Endothelial cell of umbilical vein (primary cell): Measurements from ENCODE around the gene EEFSEC. TPM values are rescaled to one million over a fixed set of nuclear protein-coding genes. Genes with fewer than 3 reads are reported as not detected.

ENCODE experiments used
- BruUV-seq: library from RNA; stranded (reverse); fragments of 400-500 nt; replicated peaks from 2 replicates; lab custom pipeline; 2021; lab: Mats Ljungman, UMichigan
- CTCF ChIA-PET: fragments of 300-600, 350-600 bp; sonication (Branson Sonifier 250); formaldehyde crosslinking; loops from one replicate; lab custom pipeline; 2021; ENCODE audit warnings: antibody characterized with exemption, inconsistent platforms; lab: Charles Lee
- POLR2A ChIA-PET: fragments of 300-600, 350-600 bp; sonication (Branson Sonifier 250); formaldehyde crosslinking; loops from one replicate; lab custom pipeline; 2021; ENCODE audit warnings: antibody characterized with exemption, inconsistent platforms; lab: Charles Lee
- DNase-seq: peaks from one replicate; pipeline ENCODE4 v3.0.0-alpha.2; 2011; ENCODE audit warnings: low read depth, low spot score
- FAIRE-seq: peaks from 2 replicates; lab custom pipeline; 2011; peaks lifted over from hg19 to GRCh38; lab: Jason Lieb, UNC
- H2AFZ ChIP-seq: 2 replicates; pipeline ENCODE4 v1.6.0; 2012; ENCODE audit warnings: low read depth, low read length, control low read depth, inconsistent platforms
- H3K27ac ChIP-seq: 2 replicates; pipeline ENCODE4 v1.5.1; 2011; ENCODE audit warnings: low read depth, mild to moderate bottlenecking, control low read depth, low read length, moderate library complexity; ENCODE audit not compliant: insufficient read depth
- H3K27me3 ChIP-seq, 2 experiments: 2 replicates each; pipeline versions ENCODE4 v1.6.0 to v1.6.1; 2011; ENCODE audit warnings: low read length in 2 of 2, mixed read lengths in 1 of 2; ENCODE audit not compliant: control insufficient read depth in 2 of 2, insufficient read depth in 2 of 2
- H3K36me3 ChIP-seq, 2 experiments: 2 replicates in 1 of 2; 3 replicates in 1 of 2; pipeline ENCODE4 v1.5.1; 2011; ENCODE audit warnings: low read length in 2 of 2, mild to moderate bottlenecking in 1 of 2, moderate library complexity in 1 of 2; ENCODE audit not compliant: control insufficient read depth in 2 of 2, insufficient read depth in 2 of 2; ENCODE audit errors: extremely low read depth in 1 of 2
- H3K4me1 ChIP-seq: 3 replicates; pipeline ENCODE4 v1.5.1; 2011; ENCODE audit warnings: mild to moderate bottlenecking, low read length; ENCODE audit not compliant: control insufficient read depth, insufficient read depth; ENCODE audit errors: extremely low read depth
- H3K4me2 ChIP-seq: 2 replicates; pipeline ENCODE4 v1.6.1; 2011; ENCODE audit warnings: low read length, control low read depth, mixed read lengths; ENCODE audit not compliant: insufficient read depth
- H3K4me3 ChIP-seq, 3 experiments: fragments of 200-600 bp in 1 of 3; sonication (generic), shearing (Covaris generic) in 1 of 3; replicated peaks in 1 of 3; 2 replicates each; pipeline ENCODE4 v1.5.1; 2011 to 2016; ENCODE audit warnings: control low read depth in 3 of 3, low read length in 3 of 3, mild to moderate bottlenecking in 2 of 3, inconsistent platforms in 1 of 3, low read depth in 1 of 3, moderate library complexity in 1 of 3; ENCODE audit not compliant: insufficient read depth in 1 of 3
- H3K79me2 ChIP-seq: 2 replicates; pipeline ENCODE4 v1.6.0; 2012; ENCODE audit warnings: low read length, inconsistent platforms; ENCODE audit not compliant: control insufficient read depth, insufficient read depth
- H3K9ac ChIP-seq: replicated peaks from 2 replicates; pipeline ENCODE3; 2011; ENCODE audit warnings: low read length, control low read depth; ENCODE audit not compliant: insufficient read depth; ENCODE audit errors: extremely low read depth
- H3K9me1 ChIP-seq: replicated peaks from 3 replicates; pipeline ENCODE4 v1.6.0; 2011; ENCODE audit warnings: mild to moderate bottlenecking, low read length; ENCODE audit not compliant: control insufficient read depth, insufficient read depth; ENCODE audit errors: extremely low read depth
- H3K9me3 ChIP-seq: replicated peaks from 2 replicates; pipeline ENCODE4 v1.5.1; 2012; ENCODE audit warnings: low read length, inconsistent platforms; ENCODE audit not compliant: control insufficient read depth, insufficient read depth
- H4K20me1 ChIP-seq: replicated peaks from 2 replicates; pipeline ENCODE3; 2011; ENCODE audit warnings: mild to moderate bottlenecking, low read length; ENCODE audit not compliant: control insufficient read depth, insufficient read depth; ENCODE audit errors: extremely low read depth
- CTCF ChIP-seq, 2 donors: IDR thresholded peaks; 1 replicate in 1 of 2; 2 replicates in 1 of 2; pipeline ENCODE4 v1.5.1; 2011; ENCODE audit warnings: low read length in 2 of 2, mild to moderate bottlenecking in 2 of 2, moderate library complexity in 2 of 2, control low read depth in 1 of 2, inconsistent platforms in 1 of 2, low read depth in 1 of 2; ENCODE audit not compliant: insufficient read depth in 1 of 2; ENCODE audit errors: extremely low read depth in 1 of 2
- EZH2 ChIP-seq: IDR thresholded peaks from 2 replicates; pipeline ENCODE4 v1.6.1; 2012; ENCODE audit warnings: borderline replicate concordance, low read depth, mild to moderate bottlenecking, moderate library complexity, low read length, inconsistent platforms; ENCODE audit not compliant: severe bottlenecking
- FOS ChIP-seq: IDR thresholded peaks from 2 replicates; pipeline ENCODE4 v1.6.1; 2011; ENCODE audit warnings: mild to moderate bottlenecking, low read length, moderate library complexity, borderline replicate concordance; ENCODE audit not compliant: insufficient read depth
- GATA2 ChIP-seq: IDR thresholded peaks from 2 replicates; pipeline ENCODE4 v1.7.0; 2011; ENCODE audit warnings: low read depth, mild to moderate bottlenecking, moderate library complexity, mixed read lengths, low read length; ENCODE audit not compliant: insufficient read length, insufficient read depth
- POLR2A ChIP-seq: IDR thresholded peaks from 2 replicates; pipeline ENCODE4 v1.6.1; 2012; ENCODE audit warnings: low read depth, mild to moderate bottlenecking, control low read depth, low read length
- dilution Hi-C: fragments of 300-500 bp; cut with MboI; formaldehyde crosslinking; loops from one replicate; pipeline ENCODE4 v1.15.0; 2019; ENCODE audit warnings: low sequenced_read_pairs; ENCODE audit not compliant: extremely low pct_ligation_motif_present
- intact Hi-C: fragments of 100-400 bp; cut with micrococcal nuclease; formaldehyde crosslinking; loops from one replicate; pipeline ENCODE4 v1.10.0; 2022
- polyA plus RNA-seq, 4 experiments: library from polyadenylated mRNA; depleted of rRNA in 3 of 4; stranded (reverse) in 3 of 4; unstranded in 1 of 4; fragments of >200 nt; gene quantifications; 2 replicates each; pipeline versions ENCODE4 v1.2.1 to v1.2.3, GENCODE V29; 2011 to 2012; ENCODE audit warnings: missing spikeins in 1 of 4
- total RNA-seq: library from RNA; stranded (reverse); gene quantifications from 2 replicates; pipeline ENCODE4 v1.2.3, GENCODE V29; 2021

EEFSEC gene
- total and polyA plus RNA-seq, 2 donors (not counting 3 experiments of a cell fraction or from before 2014, with no cell fraction given): 13.1 to 14.5 TPM

- intact Hi-C loops (no loop called here), dilution Hi-C loops (no loop called here)
- Histone ChIP-seq H3K4me3 (no peak overlapping the region), H3K36me3 (no peaks in the 10 kb centered on the region), H3K4me1 (peaks cover 3% of the 10 kb centered on the region), H3K27me3 (no peaks in the 10 kb centered on the region), H4K20me1 (no peaks in the 10 kb centered on the region), H3K9ac (no peak overlapping the region), H2AFZ (no peak overlapping the region), H3K9me3 (no peaks in the 10 kb centered on the region), H3K4me2 (no peak overlapping the region), H3K27ac (no peak overlapping the region), H3K79me2 (no peaks in the 10 kb centered on the region), H3K9me1 (no peaks in the 10 kb centered on the region)
- no peak for TF ChIP-seq FOS
- TF ChIP-seq CTCF (IDR thresholded peaks at IDR 0.05; ENCODE audit: extremely low read depth in 1 of 2, insufficient read depth in 1 of 2, low read depth in 1 of 2, low read length in 2 of 2): no peak
- no peak for TF ChIP-seq EZH2
- no peak for TF ChIP-seq GATA2
- TF ChIP-seq POLR2A: no peak
- no TSS peak for BruUV-seq
- DNase-seq: no peak
- no peak for FAIRE-seq
- POLR2A ChIA-PET: no interaction called here
- CTCF ChIA-PET: interaction anchor here (0.6 to 1.5 kb wide), 3 partner anchors 10 to 48 kb away, joined by 3 read pairs; no protein-coding TSS in a partner anchor
Measured at GRCh38 chr3:128369881-128370642, 216.8 kb downstream of the EEFSEC start.
